Stimulated activated effector memory CD8-positive, alpha-beta T cell treated with anti-CD3 and anti-CD28 coated beads, Interleukin-12 subunit alpha, Interleukin-12 subunit beta, amount 100 ng/mL, for 72 hours (primary cell): ENCODE measurements around the gene ZNRF4.
"Not testable (repeated sequence)": the region's sequence is repeated elsewhere in the genome, so short reads cannot be mapped to it uniquely, and the experiment has no call there.

Source experiments
- ATAC-seq: fragments of 150-1000 bp; cut with Tn5 transposase; 2 replicates; pipeline ENCODE4 v1.10.0; 2021
- DNase-seq, 2 donors: peaks; one replicate each; pipeline ENCODE4 v3.0.0; 2021 to 2022; ENCODE audit warnings: low spot score in 2 of 2
- H3K27ac Mint-ChIP-seq: one replicate; pipeline ENCODE4 v1.8.0; 2022; ENCODE audit warnings: mild to moderate bottlenecking, mixed read lengths
- H3K36me3 Mint-ChIP-seq: one replicate; pipeline ENCODE4 v1.8.0; 2022; ENCODE audit warnings: mild to moderate bottlenecking, mixed read lengths
- H3K4me1 Mint-ChIP-seq: one replicate; pipeline ENCODE4 v1.8.0; 2022; ENCODE audit warnings: mixed read lengths
- H3K4me3 Mint-ChIP-seq: one replicate; pipeline ENCODE4 v1.8.0; 2022; ENCODE audit warnings: mild to moderate bottlenecking, mixed read lengths
- H3K9me3 Mint-ChIP-seq: one replicate; pipeline ENCODE4 v1.8.0; 2022; ENCODE audit warnings: mixed read lengths

Gene ZNRF4

GRCh38 chr19:5435642-5436017, 19.6 kb upstream of the ZNRF4 start:
- ATAC-seq: no peak

GRCh38 chr19:5436106-5436947, 18.9 kb upstream of the ZNRF4 start:
- Mint-ChIP-seq H3K9me3 (no peaks in the 10 kb centered on the region), H3K27ac (no peak overlapping the region), H3K4me3 (no peak overlapping the region), H3K36me3 (no peaks in the 10 kb centered on the region), H3K4me1 (peaks cover 18% of the 10 kb centered on the region)
- ATAC-seq (no peak), DNase-seq (no peak)

More at GRCh38 chr19:5435642-5436017, 19.6 kb upstream of the ZNRF4 start:
- no peak for DNase-seq
- no peaks in the 10 kb centered on the region for H3K36me3 Mint-ChIP-seq
- H3K4me1 Mint-ChIP-seq: peaks cover 18% of the 10 kb centered on the region
- H3K9me3 Mint-ChIP-seq: no peaks in the 10 kb centered on the region
- H3K4me3 Mint-ChIP-seq: no peak overlapping the region
- H3K27ac Mint-ChIP-seq: no peak overlapping the region

- no peak for ATAC-seq
- H3K9me3 Mint-ChIP-seq: no peaks in the 10 kb centered on the region
- no peak overlapping the region for H3K27ac Mint-ChIP-seq
- H3K36me3 Mint-ChIP-seq: no peaks in the 10 kb centered on the region
- no peak for DNase-seq
- H3K4me3 Mint-ChIP-seq: no peak overlapping the region
- H3K4me1 Mint-ChIP-seq: peaks cover 18% of the 10 kb centered on the region
Observed at GRCh38 chr19:5436948-5437306, 18.3 kb upstream of the ZNRF4 start.

- not testable (repeated sequence) for H3K36me3 Mint-ChIP-seq, ATAC-seq, H3K4me3 Mint-ChIP-seq, H3K27ac Mint-ChIP-seq, DNase-seq, H3K9me3 Mint-ChIP-seq
- H3K4me1 Mint-ChIP-seq: peaks cover 18% of the 10 kb centered on the region
Observed at GRCh38 chr19:5438756-5439155, 16.5 kb upstream of the ZNRF4 start.

GRCh38 chr19:5439452-5439851, 15.8 kb upstream of the ZNRF4 start:
- ATAC-seq: no peak
- Mint-ChIP-seq H3K4me1 (peaks cover 16% of the 10 kb centered on the region), H3K27ac (no peak overlapping the region), H3K4me3 (no peak overlapping the region), H3K9me3 (no peaks in the 10 kb centered on the region), H3K36me3 (no peaks in the 10 kb centered on the region)
- DNase-seq: no peak

GRCh38 chr19:5440299-5440698, 14.9 kb upstream of the ZNRF4 start:
- no peak overlapping the region for H3K4me3 Mint-ChIP-seq
- no peaks in the 10 kb centered on the region for H3K9me3 Mint-ChIP-seq
- peaks cover 8% of the 10 kb centered on the region for H3K4me1 Mint-ChIP-seq
- DNase-seq: no peak
- no peak for ATAC-seq
- H3K27ac Mint-ChIP-seq: no peak overlapping the region
- H3K36me3 Mint-ChIP-seq: no peaks in the 10 kb centered on the region

GRCh38 chr19:5443723-5444122, 11.5 kb upstream of the ZNRF4 start:
- Mint-ChIP-seq H3K36me3 (no peaks in the 10 kb centered on the region), H3K9me3 (no peaks in the 10 kb centered on the region), H3K27ac (no peak overlapping the region), H3K4me1 (no peaks in the 10 kb centered on the region), H3K4me3 (no peak overlapping the region)
- ATAC-seq (no peak), DNase-seq (no peak)

- H3K4me1 Mint-ChIP-seq: no peaks in the 10 kb centered on the region
- H3K27ac Mint-ChIP-seq: no peak overlapping the region
- H3K9me3 Mint-ChIP-seq: no peaks in the 10 kb centered on the region
- DNase-seq (no peak), ATAC-seq (no peak)
- no peak overlapping the region for H3K4me3 Mint-ChIP-seq
- H3K36me3 Mint-ChIP-seq: no peaks in the 10 kb centered on the region
Observed at GRCh38 chr19:5444431-5444830, 10.8 kb upstream of the ZNRF4 start.

- no peak for DNase-seq
- ATAC-seq: no peak
- Mint-ChIP-seq H3K27ac (no peak overlapping the region), H3K4me1 (no peaks in the 10 kb centered on the region), H3K36me3 (no peaks in the 10 kb centered on the region), H3K9me3 (no peaks in the 10 kb centered on the region), H3K4me3 (no peak overlapping the region)
Observed at GRCh38 chr19:5445071-5445470, 10.1 kb upstream of the ZNRF4 start.

GRCh38 chr19:5445561-5446055, 9.6 kb upstream of the ZNRF4 start:
- H3K4me1 Mint-ChIP-seq: no peaks in the 10 kb centered on the region
- ATAC-seq (no peak), DNase-seq (no peak)
- no peaks in the 10 kb centered on the region for H3K9me3 Mint-ChIP-seq
- H3K4me3 Mint-ChIP-seq: no peak overlapping the region
- no peaks in the 10 kb centered on the region for H3K36me3 Mint-ChIP-seq
- no peak overlapping the region for H3K27ac Mint-ChIP-seq

GRCh38 chr19:5447700-5448311, 7.4 kb upstream of the ZNRF4 start:
- DNase-seq (no peak), ATAC-seq (no peak)
- H3K4me1 Mint-ChIP-seq: no peaks in the 10 kb centered on the region
- no peak overlapping the region for H3K4me3 Mint-ChIP-seq
- H3K27ac Mint-ChIP-seq: no peak overlapping the region
- H3K36me3 Mint-ChIP-seq: no peaks in the 10 kb centered on the region
- no peaks in the 10 kb centered on the region for H3K9me3 Mint-ChIP-seq

- DNase-seq (no peak), ATAC-seq (no peak)
- Mint-ChIP-seq H3K36me3 (no peaks in the 10 kb centered on the region), H3K4me3 (no peak overlapping the region), H3K9me3 (no peaks in the 10 kb centered on the region), H3K27ac (no peak overlapping the region), H3K4me1 (no peaks in the 10 kb centered on the region)
Observed at GRCh38 chr19:5448374-5448773, 6.8 kb upstream of the ZNRF4 start.

- H3K36me3 Mint-ChIP-seq: no peaks in the 10 kb centered on the region
- no peak overlapping the region for H3K4me3 Mint-ChIP-seq
- no peaks in the 10 kb centered on the region for H3K4me1 Mint-ChIP-seq
- H3K9me3 Mint-ChIP-seq: no peaks in the 10 kb centered on the region
- DNase-seq: no peak
- no peak overlapping the region for H3K27ac Mint-ChIP-seq
- ATAC-seq: no peak
Observed at GRCh38 chr19:5450482-5451126, 4.6 kb upstream of the ZNRF4 start.

- H3K36me3 Mint-ChIP-seq: no peaks in the 10 kb centered on the region
Observed at GRCh38 chr19:5451494-5451893, 3.7 kb upstream of the ZNRF4 start.

GRCh38 chr19:5452594-5453565, 2.3 kb upstream of the ZNRF4 start:
- no peak for ATAC-seq
- H3K9me3 Mint-ChIP-seq: no peaks in the 10 kb centered on the region
- no peak overlapping the region for H3K4me3 Mint-ChIP-seq
- no peak for DNase-seq
- H3K27ac Mint-ChIP-seq: no peak overlapping the region
- no peaks in the 10 kb centered on the region for H3K4me1 Mint-ChIP-seq
- no peaks in the 10 kb centered on the region for H3K36me3 Mint-ChIP-seq

More at GRCh38 chr19:5451494-5451893, 3.7 kb upstream of the ZNRF4 start:
- DNase-seq (no peak), ATAC-seq (no peak)
- Mint-ChIP-seq H3K4me3 (no peak overlapping the region), H3K9me3 (no peaks in the 10 kb centered on the region), H3K4me1 (no peaks in the 10 kb centered on the region), H3K27ac (no peak overlapping the region)
